PC-3 (cell line): ENCODE measurements around the gene MAB21L4. TPM values are rescaled to one million over a fixed set of nuclear protein-coding genes. Genes with fewer than 3 reads are reported as not detected.

ENCODE experiments used
- ATAC-seq: fragments of 200-7000 bp; cut with Tn5 transposase; 2 replicates; pipeline ENCODE4 v1.9.1; 2020; ENCODE audit warnings: mild to moderate bottlenecking, moderate library complexity
- BruUV-seq: library from RNA; stranded (reverse); fragments of 400-500 nt; replicated peaks from 2 replicates; lab custom pipeline; 2021; lab: Mats Ljungman, UMichigan
- CTCF ChIA-PET: fragments of 300-600 bp; sonication (Branson Sonifier 250); formaldehyde crosslinking; loops from one replicate; lab custom pipeline; 2022; ENCODE audit warnings: antibody characterized with exemption; lab: Charles Lee
- POLR2A ChIA-PET: fragments of 300-600 bp; sonication (Branson Sonifier 250); formaldehyde crosslinking; loops from one replicate; lab custom pipeline; 2022; ENCODE audit warnings: antibody characterized with exemption; ENCODE audit not compliant: unreplicated experiment; lab: Charles Lee
- DNase-seq: peaks from one replicate; pipeline ENCODE4 v3.0.0-alpha.2; 2015
- H2AFZ ChIP-seq: fragments of 300-600 bp; sonication (generic); 2 replicates; pipeline ENCODE4 v1.6.0; 2016; ENCODE audit warnings: antibody characterized with exemption, low read length
- H3F3A ChIP-seq: fragments of 300-600 bp; sonication (generic); one replicate; pipeline ENCODE4 v1.6.0; 2017; ENCODE audit warnings: antibody characterized with exemption, low read length, control low read depth, mild to moderate bottlenecking; ENCODE audit not compliant: unreplicated experiment
- H3K27ac ChIP-seq: fragments of 300-600 bp; sonication (generic); 2 replicates; pipeline ENCODE4 v1.5.1; 2016; ENCODE audit warnings: mild to moderate bottlenecking, low read length
- H3K27me3 ChIP-seq: fragments of 300-600 bp; sonication (generic); 2 replicates; pipeline ENCODE4 v1.6.1; 2016; ENCODE audit warnings: low read length, mixed read lengths
- H3K36me3 ChIP-seq: fragments of 300-600 bp; sonication (generic); 2 replicates; pipeline ENCODE4 v1.6.1; 2016; ENCODE audit warnings: low read depth, mixed run types, low read length, mixed read lengths
- H3K4me1 ChIP-seq: fragments of 300-600 bp; sonication (generic); 2 replicates; pipeline ENCODE4 v1.5.1; 2016; ENCODE audit warnings: low read length; ENCODE audit not compliant: insufficient read depth
- H3K4me2 ChIP-seq: fragments of 300-600 bp; sonication (generic); 2 replicates; pipeline ENCODE4 v1.6.0; 2016; ENCODE audit warnings: low read length
- H3K4me3 ChIP-seq: fragments of 300-600 bp; sonication (generic); 2 replicates; pipeline ENCODE4 v1.5.1; 2016; ENCODE audit warnings: mild to moderate bottlenecking, low read length, mixed read lengths
- H3K79me2 ChIP-seq: fragments of 300-600 bp; sonication (generic); 2 replicates; pipeline ENCODE4 v1.6.1; 2017; ENCODE audit warnings: low read length, mixed read lengths
- H3K9ac ChIP-seq: fragments of 300-600 bp; sonication (generic); 2 replicates; pipeline ENCODE4 v1.6.0; 2016; ENCODE audit warnings: mild to moderate bottlenecking, low read length
- H3K9me2 ChIP-seq: fragments of 300-600 bp; sonication (generic); replicated peaks from 2 replicates; pipeline ENCODE4 v1.6.1; 2016; ENCODE audit warnings: mixed run types, low read length, mixed read lengths
- H3K9me3 ChIP-seq: fragments of 300-600 bp; sonication (generic); 2 replicates; pipeline ENCODE4 v1.6.1; 2016; ENCODE audit warnings: low read length, mixed read lengths
- H4K20me1 ChIP-seq: fragments of 300-600 bp; sonication (generic); 2 replicates; pipeline ENCODE4 v1.6.1; 2016; ENCODE audit warnings: low read length, mixed read lengths
- EZH2 ChIP-seq: fragments of 300-600 bp; sonication (generic); IDR thresholded peaks from one replicate; pipeline ENCODE4 v1.6.1; 2017; ENCODE audit warnings: antibody characterized with exemption, mild to moderate bottlenecking, low read length; ENCODE audit not compliant: unreplicated experiment
- EZH2phosphoT487 ChIP-seq: fragments of 300-600 bp; sonication (generic); IDR thresholded peaks from 2 replicates; pipeline ENCODE4 v1.6.1; 2018; ENCODE audit warnings: mild to moderate bottlenecking, antibody characterized with exemption, low read length, borderline replicate concordance
- intact Hi-C: fragments of 100-400 bp; cut with micrococcal nuclease; formaldehyde crosslinking; loops from 2 replicates; pipeline ENCODE4 v1.9.0; 2023
- total RNA-seq: library from RNA; depleted of rRNA; stranded (reverse); fragments of >200 nt; gene quantifications from 2 replicates; pipeline ENCODE4 v1.2.3, GENCODE V29; 2014
- TF ChIP-seq, protein P1 (sequence below): fragments of 300-600 bp; sonication (generic); conservative IDR thresholded peaks from 2 replicates; pipeline ENCODE4 v1.5.1; 2017; ENCODE audit warnings: antibody characterized with exemption, low read depth, mild to moderate bottlenecking, low read length

The MAB21L4 gene
- total RNA-seq, 1 experiment from 2014 or later: 1.0 TPM

DNA sequence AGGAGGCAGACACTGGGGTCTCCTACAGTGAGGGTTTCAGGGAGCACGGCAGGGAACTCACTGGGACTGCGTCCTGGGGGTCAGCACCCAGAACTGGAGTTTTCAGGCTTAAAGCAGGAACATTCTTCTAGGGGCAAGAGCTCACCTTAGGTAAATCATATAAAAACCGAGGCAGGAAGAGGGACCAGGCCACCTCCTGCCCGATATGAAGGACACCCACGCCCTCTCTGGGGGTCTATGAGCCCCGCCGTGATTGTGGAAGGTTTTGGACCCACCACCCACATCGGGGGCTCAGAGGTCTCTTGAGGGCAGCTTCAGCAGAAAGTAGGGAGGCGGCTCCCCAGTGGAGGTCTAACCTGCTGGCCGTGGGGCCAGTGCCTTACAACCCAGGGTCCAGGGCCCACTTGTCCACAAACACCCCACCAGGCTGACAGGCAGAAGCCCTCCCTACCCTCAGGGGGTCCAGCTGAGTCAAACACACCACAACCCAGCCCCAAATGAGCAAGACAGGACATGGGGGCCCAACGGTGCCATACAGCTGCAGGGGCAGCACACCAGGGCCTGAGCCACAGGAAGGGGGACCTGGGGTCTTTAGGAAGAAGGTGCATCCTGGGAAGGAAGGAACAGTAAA, 35.5 kb upstream of the MAB21L4 start:
- no peaks in the 10 kb centered on the region for H3K9me2 ChIP-seq
- H3K4me1 ChIP-seq: no peaks in the 10 kb centered on the region
- intact Hi-C loops: no loop called here
- H3K9me3 ChIP-seq: no peaks in the 10 kb centered on the region
- no peak overlapping the region for H3K4me2 ChIP-seq
- H3K4me3 ChIP-seq: no peak overlapping the region
- no peak for TF ChIP-seq EZH2
- no peak for TF ChIP-seq EZH2phosphoT487
- TF ChIP-seq, protein P1, sequence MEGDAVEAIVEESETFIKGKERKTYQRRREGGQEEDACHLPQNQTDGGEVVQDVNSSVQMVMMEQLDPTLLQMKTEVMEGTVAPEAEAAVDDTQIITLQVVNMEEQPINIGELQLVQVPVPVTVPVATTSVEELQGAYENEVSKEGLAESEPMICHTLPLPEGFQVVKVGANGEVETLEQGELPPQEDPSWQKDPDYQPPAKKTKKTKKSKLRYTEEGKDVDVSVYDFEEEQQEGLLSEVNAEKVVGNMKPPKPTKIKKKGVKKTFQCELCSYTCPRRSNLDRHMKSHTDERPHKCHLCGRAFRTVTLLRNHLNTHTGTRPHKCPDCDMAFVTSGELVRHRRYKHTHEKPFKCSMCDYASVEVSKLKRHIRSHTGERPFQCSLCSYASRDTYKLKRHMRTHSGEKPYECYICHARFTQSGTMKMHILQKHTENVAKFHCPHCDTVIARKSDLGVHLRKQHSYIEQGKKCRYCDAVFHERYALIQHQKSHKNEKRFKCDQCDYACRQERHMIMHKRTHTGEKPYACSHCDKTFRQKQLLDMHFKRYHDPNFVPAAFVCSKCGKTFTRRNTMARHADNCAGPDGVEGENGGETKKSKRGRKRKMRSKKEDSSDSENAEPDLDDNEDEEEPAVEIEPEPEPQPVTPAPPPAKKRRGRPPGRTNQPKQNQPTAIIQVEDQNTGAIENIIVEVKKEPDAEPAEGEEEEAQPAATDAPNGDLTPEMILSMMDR: no peak
- H2AFZ ChIP-seq: no peak overlapping the region
- no TSS peak for BruUV-seq
- no peaks in the 10 kb centered on the region for H4K20me1 ChIP-seq
- no peaks in the 10 kb centered on the region for H3F3A ChIP-seq
- no peak for DNase-seq
- CTCF ChIA-PET: no interaction called here
- peaks cover 4% of the 10 kb centered on the region; the same call in 1 of the 2 replicates for H3K27me3 ChIP-seq
- H3K36me3 ChIP-seq: no peaks in the 10 kb centered on the region
- POLR2A ChIA-PET: no interaction called here
- no peak for ATAC-seq
- H3K27ac ChIP-seq: no peak overlapping the region
- no peaks in the 10 kb centered on the region for H3K79me2 ChIP-seq
- no peak overlapping the region for H3K9ac ChIP-seq

DNA sequence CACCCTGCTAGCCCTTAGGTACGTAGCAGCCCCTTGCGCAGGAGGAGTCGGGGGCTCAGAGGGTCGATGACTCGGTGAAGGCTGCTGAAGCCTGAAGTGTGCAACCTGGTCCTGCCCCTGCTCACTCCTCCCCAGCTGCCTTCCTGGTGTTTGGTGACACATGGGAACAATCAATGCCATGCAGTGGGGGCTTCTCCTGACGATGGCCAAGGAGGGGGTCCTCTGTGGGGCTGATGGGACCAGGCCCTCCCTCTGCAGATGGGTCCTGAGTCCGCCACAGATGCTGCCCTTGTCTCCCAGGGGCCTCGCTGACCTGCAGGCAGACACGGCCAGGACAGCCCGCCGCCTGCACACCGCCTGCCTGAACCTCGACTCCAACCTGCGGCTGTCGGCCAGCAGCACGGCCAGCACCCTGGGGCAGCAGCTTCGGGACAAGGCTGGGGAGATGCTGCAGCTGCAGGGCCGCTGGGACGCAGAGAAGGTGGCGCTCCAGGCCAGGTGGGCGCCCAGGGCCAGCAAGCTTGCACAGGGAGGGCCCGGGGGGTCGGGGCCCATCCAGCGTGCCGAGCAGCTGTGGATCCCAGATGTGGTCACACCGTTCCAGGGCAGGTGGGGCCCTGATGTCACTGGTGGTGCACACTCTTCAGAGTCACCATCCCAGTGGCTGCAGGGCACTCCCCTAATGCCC, 34.8 kb upstream of the MAB21L4 start:
- BruUV-seq: no TSS peak
- CTCF ChIA-PET: no interaction called here
- H3K27ac ChIP-seq: no peak overlapping the region
- H3K9me2 ChIP-seq: no peaks in the 10 kb centered on the region
- no peak overlapping the region for H3K4me2 ChIP-seq
- no peaks in the 10 kb centered on the region for H3K79me2 ChIP-seq
- intact Hi-C loops: no loop called here
- no peaks in the 10 kb centered on the region for H4K20me1 ChIP-seq
- no peaks in the 10 kb centered on the region for H3K4me1 ChIP-seq
- no peaks in the 10 kb centered on the region for H3K36me3 ChIP-seq
- H2AFZ ChIP-seq: no peak overlapping the region
- TF ChIP-seq EZH2 (no peak), EZH2phosphoT487 (no peak)
- TF ChIP-seq, protein P1: no peak
- ATAC-seq (no peak), DNase-seq (no peak)
- H3K4me3 ChIP-seq: no peak overlapping the region
- H3K9me3 ChIP-seq: no peaks in the 10 kb centered on the region
- H3K27me3 ChIP-seq: no peaks in the 10 kb centered on the region; the same call in 1 of the 2 replicates
- POLR2A ChIA-PET: no interaction called here
- H3K9ac ChIP-seq: no peak overlapping the region
- no peaks in the 10 kb centered on the region for H3F3A ChIP-seq

DNA sequence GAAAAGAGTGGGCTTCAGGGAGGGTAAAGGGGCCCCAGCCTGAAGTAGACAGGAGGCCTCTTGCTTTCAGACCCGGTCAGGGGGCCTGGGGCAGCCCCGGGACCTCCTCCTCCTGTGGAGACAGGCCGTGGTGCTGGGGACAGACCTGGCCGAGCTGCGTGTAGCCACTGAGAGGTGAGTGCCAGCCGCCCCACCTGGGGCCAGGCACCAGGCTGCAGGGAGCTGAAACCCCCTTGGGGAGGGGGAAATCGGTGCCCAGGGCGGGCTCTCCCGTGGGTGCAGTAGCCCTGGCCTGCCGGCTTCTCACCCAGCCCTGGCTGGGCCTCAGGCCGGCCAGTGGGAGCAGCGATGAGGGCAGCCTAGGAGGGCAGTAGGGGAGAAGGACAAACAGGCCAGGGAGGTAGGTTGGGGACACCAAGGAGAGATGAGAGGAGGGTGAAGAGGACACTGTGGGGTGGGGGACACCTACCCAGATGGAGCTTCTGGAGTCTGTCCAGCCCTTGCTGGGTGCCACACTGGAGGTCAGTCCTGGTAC, 34.2 kb upstream of the MAB21L4 start:
- TF ChIP-seq EZH2phosphoT487: no peak
- TF ChIP-seq, protein P1: no peak
- TF ChIP-seq EZH2: no peak
- H3K4me3 ChIP-seq: no peak overlapping the region
- intact Hi-C loops: no loop called here
- BruUV-seq: no TSS peak
- no peaks in the 10 kb centered on the region for H3K36me3 ChIP-seq
- H3F3A ChIP-seq: no peaks in the 10 kb centered on the region
- H3K27ac ChIP-seq: no peak overlapping the region
- no peaks in the 10 kb centered on the region; the same call in 1 of the 2 replicates for H3K27me3 ChIP-seq
- no peaks in the 10 kb centered on the region for H3K9me3 ChIP-seq
- H3K9me2 ChIP-seq: no peaks in the 10 kb centered on the region
- ATAC-seq: no peak
- no peak overlapping the region for H3K4me2 ChIP-seq
- no peaks in the 10 kb centered on the region for H3K4me1 ChIP-seq
- ChIA-PET CTCF (no interaction called here), POLR2A (no interaction called here)
- no peak overlapping the region for H3K9ac ChIP-seq
- no peak for DNase-seq
- H2AFZ ChIP-seq: no peak overlapping the region
- no peaks in the 10 kb centered on the region for H3K79me2 ChIP-seq
- H4K20me1 ChIP-seq: no peaks in the 10 kb centered on the region
